SK-MEL-5 (cell line): ENCODE data around the gene HOXA7. TPM values are rescaled to one million over a fixed set of nuclear protein-coding genes. Genes with fewer than 3 reads are reported as not detected.

Experiments
- DNase-seq: peaks from one replicate; pipeline ENCODE4 v3.0.0-alpha.2; 2016; ENCODE audit warnings: low read depth, low spot score
- in situ Hi-C: cut with HindIII; loops from 2 replicates; pipeline ENCODE4 v1.10.0; 2016; ENCODE audit warnings: low sequenced_read_pairs, high pct_unique_total_duplicates, low pct_unique_long_range_greater_than_20kb
- total RNA-seq: library from RNA; depleted of rRNA; stranded (reverse); fragments of >200 nt; shearing (Covaris generic); gene quantifications from 2 replicates; pipeline ENCODE4 v1.2.3, GENCODE V29; 2014

Gene HOXA7
- total RNA-seq, 1 experiment from 2014 or later, result not detected

DNA sequence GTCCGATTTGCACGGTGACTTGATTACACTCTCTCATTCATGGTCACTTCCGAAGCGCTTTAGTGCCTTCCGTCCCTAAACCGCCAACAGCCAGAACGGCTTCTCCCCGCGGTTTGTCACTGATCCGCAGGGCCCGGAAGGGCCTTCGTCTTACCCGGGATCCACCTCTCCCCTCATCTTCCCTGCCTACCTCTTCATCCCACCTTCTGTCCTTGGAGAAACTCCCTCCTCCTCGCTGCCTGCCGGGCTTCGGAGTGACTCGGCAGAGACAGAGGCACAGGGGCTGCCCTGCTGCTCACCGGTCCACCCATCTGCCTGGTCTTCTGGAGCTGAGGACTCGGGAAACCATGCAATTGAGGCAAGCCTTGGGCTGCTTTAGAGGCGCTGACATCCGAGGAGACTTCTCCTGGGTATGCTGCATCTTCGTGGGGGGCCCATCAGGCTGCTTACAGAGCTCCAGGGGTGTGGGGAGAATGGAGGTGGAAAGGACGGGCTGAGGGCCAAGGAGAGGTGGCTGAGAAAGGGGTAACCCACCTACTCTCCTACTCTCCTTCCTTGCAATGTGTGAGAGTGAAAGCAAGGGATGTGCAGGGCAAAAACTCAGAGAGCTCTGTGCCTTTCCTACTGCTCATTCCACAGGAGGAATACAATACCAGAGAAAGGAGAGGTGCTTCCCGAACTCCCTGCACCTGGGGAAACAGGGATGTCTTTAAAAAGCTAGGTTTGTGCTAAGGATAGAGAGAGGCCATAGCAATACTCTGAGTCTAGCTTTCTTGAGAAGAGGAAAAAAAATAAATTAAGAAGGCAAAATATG lies 29.6 kb upstream of the HOXA7 start:
- in situ Hi-C loops, result no loop called here
- no peak for DNase-seq

DNA sequence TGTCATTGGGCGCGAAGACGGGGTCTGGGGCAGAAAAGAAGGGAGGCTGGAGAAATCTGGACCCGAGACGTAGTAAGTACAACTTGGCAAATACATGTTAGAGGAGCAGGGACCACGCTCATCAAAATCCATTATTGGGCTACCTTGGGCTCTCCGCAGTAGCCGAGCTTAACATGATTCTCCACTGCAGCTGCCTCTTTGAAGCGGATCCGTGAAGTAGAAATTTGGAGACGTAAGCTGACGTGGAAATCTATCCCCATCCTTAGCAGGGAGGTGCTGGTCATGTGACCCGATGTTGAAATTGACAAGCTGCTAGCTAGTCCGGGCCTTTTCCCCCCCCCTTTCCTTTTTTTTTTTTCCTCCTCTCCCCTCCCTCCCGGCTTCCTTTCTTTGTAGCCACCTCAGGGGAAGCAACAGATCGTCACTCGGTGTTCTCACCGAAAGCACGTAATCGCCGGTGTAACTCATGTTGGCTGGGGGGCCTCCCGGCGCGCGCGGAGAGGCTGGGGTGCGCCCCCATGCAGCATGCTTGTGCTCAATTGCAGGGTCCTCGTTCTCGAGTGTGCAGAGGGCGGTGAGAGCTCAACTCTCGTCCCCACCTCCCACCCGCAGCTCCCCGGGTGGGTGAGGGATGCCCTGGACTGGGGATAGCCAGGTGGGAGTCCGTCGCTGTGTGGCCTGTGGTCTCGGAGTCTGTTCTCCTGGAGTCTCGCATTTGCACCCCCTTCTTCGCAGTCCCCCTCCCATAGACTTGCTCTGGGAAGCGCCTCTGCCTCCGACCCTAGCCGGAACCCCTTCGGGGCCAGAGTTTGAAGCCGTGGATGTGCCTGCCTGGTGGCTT lies 28.8 kb upstream of the HOXA7 start, which contains the start of gene HOXA11:
Gene HOXA11 (minus strand): TSS at position 220 of the 841 bp plus-strand sequence. CDS start 88 bp downstream, at position 132.
- in situ Hi-C loops, result no loop called here
- no peak for DNase-seq

DNA sequence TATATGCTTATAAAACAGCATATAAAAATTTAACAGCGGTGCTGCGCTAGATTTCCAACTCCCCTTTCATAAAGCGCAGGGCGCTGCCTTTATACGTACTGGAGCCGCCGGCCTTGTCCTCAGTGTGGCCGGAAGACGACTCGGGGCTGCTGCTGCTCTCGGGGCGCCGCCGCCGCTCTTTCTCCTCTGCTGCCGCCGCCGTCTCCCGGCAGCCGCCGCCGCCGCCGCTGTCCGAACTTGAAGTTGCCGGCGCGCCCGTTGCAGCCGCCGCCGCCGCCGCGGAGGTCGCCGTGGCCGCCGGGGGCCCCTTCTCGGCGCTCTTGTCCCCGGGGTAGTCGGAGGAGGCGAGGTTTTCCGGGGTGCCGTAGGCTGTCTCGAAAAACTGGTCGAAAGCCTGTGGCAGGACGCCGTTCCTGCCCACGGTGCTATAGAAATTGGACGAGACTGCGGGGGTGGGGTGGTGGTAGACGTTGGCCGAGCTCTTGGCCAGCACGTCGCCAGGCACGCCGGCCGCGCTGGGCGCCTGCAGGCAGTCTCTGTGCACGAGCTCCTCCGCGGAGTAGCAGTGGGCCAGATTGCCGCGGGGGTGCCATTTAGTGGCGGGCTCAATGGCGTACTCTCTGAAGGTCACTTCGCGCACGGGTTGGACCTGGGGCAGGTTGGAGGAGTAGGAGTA lies 28.0 kb upstream of the HOXA7 start:
- no peak for DNase-seq
- in situ Hi-C loops, result no loop called here

DNA sequence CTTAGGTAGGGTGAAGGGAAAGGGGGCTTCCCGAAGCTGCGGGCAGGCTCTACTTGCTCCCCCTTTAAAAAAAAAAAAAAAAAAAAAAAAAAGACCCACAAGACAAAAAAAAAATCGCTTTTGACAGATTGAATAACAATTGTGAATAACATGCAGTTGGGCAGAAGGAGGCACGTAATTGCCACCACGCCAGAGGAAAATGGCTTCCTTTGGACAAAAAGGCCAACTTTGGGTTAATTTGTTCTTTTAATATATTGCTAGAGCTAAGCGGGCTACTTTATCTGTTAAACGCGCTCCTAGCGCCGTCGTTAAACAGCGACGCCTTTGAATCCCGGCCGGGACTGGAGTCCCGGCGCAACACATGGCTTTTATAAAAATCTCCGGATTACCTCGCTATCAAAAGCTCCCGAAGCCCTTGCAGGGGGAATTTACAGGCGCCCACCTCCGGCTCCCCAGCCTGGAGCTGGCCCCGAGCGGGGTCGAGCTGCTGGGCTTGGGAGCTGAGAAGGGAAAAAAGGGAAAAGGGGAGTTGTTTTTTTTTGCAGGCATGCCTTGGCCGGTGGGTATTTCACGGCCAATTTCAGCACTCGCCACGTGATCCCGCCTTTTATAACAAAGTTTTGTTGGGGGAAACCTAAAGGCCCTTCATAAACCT lies 27.3 kb upstream of the HOXA7 start:
- no peak for DNase-seq
- in situ Hi-C loops, result no loop called here

DNA sequence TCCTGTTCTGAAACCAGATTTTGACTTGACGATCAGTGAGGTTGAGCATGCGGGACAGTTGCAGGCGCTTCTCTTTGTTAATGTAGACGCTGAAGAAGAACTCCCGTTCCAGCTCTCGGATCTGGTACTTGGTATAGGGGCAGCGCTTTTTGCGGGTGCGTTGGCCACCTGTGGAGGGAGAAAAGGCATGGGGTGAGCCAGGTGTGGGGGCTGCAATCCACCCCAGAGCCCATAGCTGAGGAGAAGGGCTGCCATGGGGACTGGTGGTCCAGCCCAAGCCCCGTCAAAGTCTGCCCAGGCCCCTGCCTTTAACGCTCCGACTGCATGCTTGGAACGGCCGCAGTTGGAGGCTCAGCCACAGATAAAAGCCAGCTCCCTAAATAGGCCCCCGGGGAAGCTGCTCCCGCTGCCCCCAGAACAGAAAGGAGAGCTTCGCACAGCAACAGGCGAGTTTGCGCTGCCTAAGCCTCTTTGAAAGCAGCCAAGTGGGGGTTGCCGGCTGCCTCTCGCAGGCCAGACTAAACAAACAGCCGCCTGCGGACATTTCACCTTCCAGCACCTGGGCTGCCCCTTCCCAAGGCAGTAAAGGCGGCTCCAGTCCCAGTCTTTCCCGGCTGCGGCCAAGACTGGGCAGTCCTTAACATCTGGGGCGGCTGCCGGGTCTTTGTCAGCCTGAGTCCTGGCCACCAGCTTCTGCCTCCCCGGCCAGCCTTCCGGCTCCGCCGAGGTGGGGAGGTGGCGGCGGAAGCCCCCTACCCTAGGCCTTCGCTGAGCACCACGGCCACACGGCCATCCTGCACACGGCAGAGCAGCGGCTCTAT lies 26.6 kb upstream of the HOXA7 start:
- DNase-seq, result no peak
- in situ Hi-C loops, result no loop called here

DNA sequence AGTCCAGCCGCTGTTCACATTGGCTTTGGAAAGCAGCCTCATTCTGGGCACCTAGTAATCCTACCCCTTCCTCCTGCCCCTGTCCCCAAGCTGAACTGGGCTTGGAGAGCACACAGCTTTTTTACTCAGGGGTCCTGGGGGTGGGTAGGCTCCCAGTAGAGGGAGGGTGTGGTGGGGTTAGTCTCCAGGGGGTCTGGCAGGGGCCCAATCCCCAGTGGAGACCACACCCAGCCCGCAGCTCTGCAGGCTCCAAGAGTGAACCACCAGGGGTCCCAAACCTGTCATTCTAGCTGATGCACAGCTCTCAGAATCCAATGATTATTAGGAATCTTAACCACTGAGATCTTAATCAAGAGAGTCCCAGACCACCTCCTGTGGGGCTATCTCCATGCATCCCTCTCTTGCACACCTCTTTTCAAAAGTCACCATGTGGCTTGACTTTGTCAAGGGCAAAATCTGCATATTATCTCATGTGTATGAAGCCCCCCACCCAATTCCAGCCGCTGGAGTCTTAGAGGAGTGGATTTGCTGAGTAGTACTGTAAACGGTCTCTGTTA lies 25.9 kb upstream of the HOXA7 start:
- no peak for DNase-seq
- in situ Hi-C loops, result no loop called here

DNA sequence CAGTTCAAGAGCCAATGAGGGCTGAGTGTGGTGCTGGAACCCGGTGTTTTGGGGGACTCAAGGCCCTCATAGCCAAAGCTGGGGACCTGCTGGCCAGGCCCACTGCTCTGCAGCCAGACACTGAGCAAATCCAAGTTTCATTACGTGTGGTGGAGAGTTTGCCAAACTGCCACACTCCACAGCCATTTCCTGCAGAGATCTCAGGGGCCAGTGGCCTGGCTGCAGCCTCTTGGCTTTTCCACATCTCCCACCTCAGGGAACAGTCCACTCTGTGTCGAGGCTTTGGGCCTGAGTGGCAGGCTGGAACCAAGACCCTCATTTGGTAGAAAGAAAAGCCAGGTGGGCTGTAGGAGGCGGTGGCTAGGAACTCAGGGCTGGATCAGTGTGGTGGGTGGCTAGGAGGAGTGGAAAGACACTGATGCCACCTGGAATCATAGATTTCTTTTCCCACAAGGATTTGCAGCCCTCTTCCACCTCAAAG lies 25.4 kb upstream of the HOXA7 start:
- no peak for DNase-seq
- in situ Hi-C loops, result no loop called here

DNA sequence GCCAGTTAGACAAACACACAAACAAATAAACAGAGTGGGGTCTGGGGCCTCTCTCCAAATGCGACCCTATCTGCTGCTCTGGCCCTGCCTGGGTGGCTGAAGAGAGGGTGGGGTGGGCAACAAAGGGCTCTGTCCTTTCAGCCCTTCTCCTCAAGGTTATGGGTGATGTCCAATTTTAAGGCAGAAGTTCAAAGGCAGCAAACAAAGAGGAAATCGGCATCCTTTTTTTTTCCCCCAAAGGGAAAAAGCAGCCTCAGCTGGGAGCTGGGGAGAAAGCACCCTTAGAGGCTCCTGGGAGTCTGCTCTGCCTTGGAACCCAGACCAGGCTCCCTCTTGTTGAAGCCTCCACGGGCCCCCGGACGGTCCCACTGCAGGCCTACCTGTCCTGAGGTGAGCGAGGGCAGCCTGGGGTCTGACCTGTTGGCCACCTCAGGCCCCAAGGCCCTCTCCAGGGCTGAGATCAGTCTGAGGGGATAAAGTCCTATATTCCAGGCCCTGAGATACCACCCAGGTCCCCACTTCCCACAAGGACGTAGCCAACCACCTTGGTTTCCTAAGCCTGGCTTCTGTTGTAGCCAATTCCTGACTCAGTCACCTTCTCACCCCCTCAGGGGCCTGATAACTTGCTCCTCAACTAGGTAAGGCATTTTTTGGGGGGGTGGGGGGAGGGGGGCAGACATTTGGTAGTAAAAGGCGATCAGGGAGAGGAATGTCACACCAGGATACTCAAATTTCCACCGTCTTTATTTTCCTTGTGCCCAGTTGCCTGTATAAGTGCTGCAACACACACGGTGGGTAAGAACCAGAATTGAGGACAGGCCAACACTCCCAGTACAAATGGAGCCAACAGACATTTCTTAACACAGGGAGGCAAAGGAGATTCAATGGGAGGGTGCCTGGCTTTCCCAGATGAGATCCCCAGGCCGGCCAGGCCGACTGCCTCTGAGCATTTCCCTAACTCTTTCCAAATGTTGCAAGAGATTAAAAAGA lies 24.3 kb upstream of the HOXA7 start:
- in situ Hi-C loops, result no loop called here
- no peak for DNase-seq

DNA sequence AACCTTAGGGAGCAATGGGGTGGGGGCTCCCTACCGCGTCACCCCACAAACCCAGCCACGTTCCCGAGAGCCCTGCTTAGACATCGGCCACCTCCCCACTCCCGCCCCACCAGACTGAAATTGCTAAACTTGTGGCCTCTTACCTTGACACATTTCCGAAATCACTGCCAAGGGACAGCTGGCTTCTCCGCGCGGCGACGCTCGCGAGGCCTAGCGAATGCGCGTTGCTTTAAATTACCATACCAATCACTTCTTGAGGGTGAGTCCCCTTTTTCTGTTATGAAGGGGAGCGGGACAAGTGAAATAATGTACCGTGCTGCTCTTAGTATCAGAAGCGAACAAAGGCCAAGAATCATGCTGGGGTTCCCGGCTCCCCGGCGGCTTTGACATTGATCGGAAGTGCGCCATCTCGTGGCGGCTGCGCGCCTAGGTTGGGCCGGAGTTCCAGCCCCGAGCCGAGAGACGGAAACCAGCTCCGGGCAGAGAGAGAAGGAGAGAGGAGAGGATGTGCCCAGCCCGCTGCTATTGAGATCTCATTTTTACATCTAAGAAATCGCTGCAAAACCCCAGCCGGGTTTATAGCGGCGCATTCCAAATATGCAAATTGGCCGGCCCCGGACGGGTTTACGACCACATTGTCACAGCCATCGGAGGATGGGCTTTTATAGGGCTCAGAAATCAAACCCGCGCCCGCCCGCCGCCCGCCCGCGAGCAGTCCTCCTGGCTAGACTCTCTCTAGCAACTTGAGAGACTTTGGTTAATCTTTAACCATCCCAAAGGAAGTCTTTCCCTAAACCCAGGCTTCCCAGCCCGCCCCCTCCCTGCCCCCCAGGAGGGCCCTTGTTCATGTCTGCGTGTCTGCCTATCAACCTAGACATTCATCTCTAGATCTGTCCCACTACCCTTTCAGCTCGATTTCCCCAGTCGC lies 23.3 kb upstream of the HOXA7 start:
- in situ Hi-C loops, result no loop called here
- no peak for DNase-seq

DNA sequence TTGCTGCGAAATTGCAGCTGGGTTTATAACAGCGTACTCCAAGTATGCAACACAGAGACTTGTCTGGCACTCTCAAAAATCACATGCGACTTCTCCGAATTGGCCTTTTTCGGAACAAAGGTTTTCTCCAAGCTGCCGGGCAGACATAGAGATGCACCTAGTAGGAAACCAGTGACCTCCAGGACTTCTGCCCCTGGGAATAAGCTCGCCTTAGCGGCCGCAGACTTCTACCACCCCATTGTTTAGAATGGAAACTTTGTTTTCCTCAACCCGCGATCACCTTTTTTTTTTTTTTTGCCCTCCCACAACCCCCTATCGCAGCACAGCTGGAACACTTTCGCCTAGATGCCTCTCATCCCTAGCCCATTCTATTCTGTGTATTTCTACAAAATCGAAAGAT lies 22.6 kb upstream of the HOXA7 start:
- DNase-seq, result no peak
- in situ Hi-C loops, result no loop called here

DNA sequence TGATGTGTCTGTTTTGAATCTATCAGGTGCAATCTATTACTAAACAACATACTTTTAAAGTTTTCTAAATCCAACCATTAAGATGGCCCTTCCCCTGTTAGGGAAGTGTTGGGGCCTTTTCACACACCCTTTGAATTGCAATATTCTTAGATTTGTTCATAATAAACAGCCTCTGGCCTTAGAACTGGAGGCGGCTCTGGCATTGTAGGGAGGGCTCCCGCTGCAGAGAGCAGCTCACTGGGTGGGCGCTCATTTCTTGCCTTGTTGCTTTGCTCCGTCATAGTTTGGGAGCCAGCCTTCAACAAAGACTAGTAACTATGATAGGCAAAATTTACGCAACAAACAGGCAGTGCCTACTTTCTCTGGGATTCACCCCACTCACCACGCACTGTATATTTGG lies 21.9 kb upstream of the HOXA7 start:
- in situ Hi-C loops, result no loop called here
- no peak for DNase-seq

DNA sequence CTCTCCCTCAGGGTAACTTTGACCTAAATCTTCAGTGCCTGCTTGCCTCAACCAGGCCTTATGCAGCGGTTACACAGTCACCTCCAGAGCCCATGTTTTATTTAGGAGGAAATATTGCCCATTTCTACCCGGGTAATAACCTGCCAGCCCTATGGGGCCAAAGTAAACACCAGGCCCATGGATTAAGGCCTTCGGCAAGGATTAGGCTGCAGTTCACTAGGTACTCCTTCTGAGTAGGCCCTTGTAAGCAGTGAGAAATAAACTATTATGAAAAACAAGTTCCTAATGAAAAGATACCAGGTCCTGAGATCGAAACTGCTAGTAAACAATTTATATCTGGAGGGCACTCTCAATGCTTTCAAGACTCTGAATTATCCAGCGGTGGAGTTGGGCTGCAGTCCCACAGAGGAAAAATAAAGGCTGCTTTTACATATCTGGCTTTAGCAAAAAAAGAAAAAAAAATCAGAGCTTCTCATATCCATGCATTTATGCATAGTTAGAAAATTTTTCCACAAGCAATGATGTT lies 21.4 kb upstream of the HOXA7 start:
- peak; percentile 50 for DNase-seq
- in situ Hi-C loops, result no loop called here

DNA sequence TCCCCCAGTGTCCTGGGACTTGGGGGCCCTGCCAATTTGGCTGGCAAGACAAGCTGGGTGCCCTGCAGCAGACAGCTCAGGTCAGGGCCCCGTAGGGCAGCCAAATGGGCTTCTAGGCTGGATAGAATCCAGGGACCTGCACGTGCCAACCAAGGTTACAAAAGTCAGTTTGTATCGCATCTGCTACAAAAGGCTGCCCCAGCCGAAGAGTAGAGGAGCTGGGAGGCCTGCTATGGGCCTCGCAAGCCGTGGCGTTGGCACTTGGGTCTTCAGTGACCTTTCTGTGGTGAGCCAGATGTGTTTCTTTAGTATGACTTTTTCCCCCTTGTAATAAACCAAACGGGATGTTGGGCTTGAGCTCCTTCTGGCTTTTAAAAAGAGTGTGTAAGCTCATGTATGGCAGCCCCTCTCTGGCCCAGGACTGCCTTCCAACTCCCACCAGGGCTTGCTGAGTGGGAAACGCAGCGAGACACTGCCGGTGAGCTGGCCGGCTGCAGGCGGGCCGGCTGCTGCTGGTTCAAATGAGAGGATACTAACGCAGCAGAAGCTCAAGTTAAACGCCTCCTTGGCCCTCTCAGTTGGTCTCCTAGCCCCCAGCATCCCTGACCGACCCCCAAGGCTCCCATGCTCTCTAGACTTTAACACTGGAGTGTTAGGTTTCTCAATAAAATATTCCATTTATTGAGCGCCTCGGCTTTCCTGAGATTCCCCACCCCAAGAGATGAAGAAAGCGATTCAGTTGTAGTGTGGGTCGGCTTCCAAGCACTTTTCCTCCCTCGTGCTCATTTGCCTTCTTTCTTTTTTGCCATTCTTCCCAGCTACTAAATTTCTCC lies 20.7 kb upstream of the HOXA7 start:
- DNase-seq, result no peak
- in situ Hi-C loops, result no loop called here

DNA sequence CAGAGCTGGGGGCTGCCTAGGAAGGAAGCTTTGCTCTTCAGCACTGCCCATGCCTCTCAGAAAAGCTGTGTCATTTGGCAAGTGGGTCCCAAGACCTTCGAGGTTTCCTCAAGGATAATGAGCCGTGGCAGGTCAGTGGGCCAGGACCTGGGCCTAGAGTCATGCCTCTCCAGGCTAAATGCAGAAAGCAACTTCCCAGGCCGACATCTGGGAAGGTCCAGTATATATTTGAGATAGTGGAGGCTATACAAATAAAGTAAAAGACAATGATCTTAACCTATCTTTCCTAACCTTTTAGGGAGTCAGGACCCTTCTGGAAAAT lies 20.0 kb upstream of the HOXA7 start:
- in situ Hi-C loops, result no loop called here
- DNase-seq, result no peak
